Upper lobe of left lung (tissue), 6 donors: Measurements from ENCODE around the gene ZNF93. TPM values are rescaled to one million over a fixed set of nuclear protein-coding genes. Genes with fewer than 3 reads are reported as not detected.
A peak's percentile ranks its signal among the peaks of the same experiment; 100 is the strongest.
"Not testable (repeated sequence)": the region's sequence is repeated elsewhere in the genome, so short reads cannot be mapped to it uniquely, and the experiment has no call there.

Experiments used
- ATAC-seq, 2 donors: fragments of 200-7000 bp; cut with Tn5 transposase; one replicate each; pipeline ENCODE4 v1.9.1; 2022; ENCODE audit warnings: mild to moderate bottlenecking in 2 of 2, moderate library complexity in 2 of 2; ENCODE audit not compliant: low FRiP score in 2 of 2
- DNase-seq, 2 donors: peaks; one replicate each; pipeline ENCODE4 v3.0.0-alpha.2; 2019 to 2020
- H3K27ac ChIP-seq, 4 donors: fragments of 200-600 bp; sonication (generic); one replicate each; pipeline ENCODE4 v1.5.1; 2016 to 2019
- H3K27me3 ChIP-seq, 4 donors: fragments of 200-600 bp; sonication (generic); one replicate each; pipeline ENCODE4 v1.5.1; 2017 to 2019
- H3K36me3 ChIP-seq, 4 donors: fragments of 200-600 bp; sonication (generic); one replicate each; pipeline ENCODE4 v1.5.1; 2016 to 2019
- H3K4me1 ChIP-seq, 4 donors: fragments of 200-600 bp; sonication (generic); one replicate each; pipeline ENCODE4 v1.5.1; 2018 to 2019
- H3K4me3 ChIP-seq, 4 donors: fragments of 200-600 bp; sonication (generic); one replicate each; pipeline ENCODE4 v1.5.1; 2017 to 2019; ENCODE audit warnings: mild to moderate bottlenecking in 2 of 4, moderate library complexity in 1 of 4
- H3K9me3 ChIP-seq, 4 donors: fragments of 200-600 bp; sonication (generic); one replicate each; pipeline ENCODE4 v1.5.1; 2018 to 2019
- EP300 ChIP-seq, 4 donors: sonication (generic); formaldehyde crosslinking; IDR thresholded peaks; one replicate each; pipeline ENCODE4 v1.5.1; 2017; ENCODE audit warnings: antibody characterized with exemption in 4 of 4, control low read depth in 2 of 4
- POLR2A ChIP-seq, 4 donors: fragments of 450-650 bp; IDR thresholded peaks; one replicate each; pipeline ENCODE4 v1.5.1; 2016 to 2017; ENCODE audit warnings: antibody characterized with exemption in 4 of 4, mild to moderate bottlenecking in 2 of 4
- POLR2AphosphoS5 ChIP-seq, 2 donors: sonication (generic); formaldehyde crosslinking; IDR thresholded peaks; one replicate each; pipeline ENCODE4 v1.5.1; 2017; ENCODE audit warnings: antibody characterized with exemption in 2 of 2
- WGBS, 2 donors: methylation state at CpG; one replicate each; pipeline ENCODE4 v1.1.5; 2017 to 2018; 5-methylcytosine and 5-hydroxymethylcytosine counted together
- total RNA-seq, 6 donors: library from RNA; depleted of rRNA in 4 of 6; stranded (reverse); fragments of >200 nt in 4 of 6; gene quantifications; one replicate each; pipeline versions ENCODE4 v1.1.0 to v1.2.1, GENCODE V29; 2016 to 2021
- TF ChIP-seq, protein P1 (sequence below), 6 experiments: fragments of 450-650 bp in 4 of 6; fragments of 200-600 bp in 2 of 6; sonication (generic) in 2 of 6; IDR thresholded peaks; one replicate each; pipeline ENCODE4 v1.5.1; 2016 to 2019; ENCODE audit warnings: antibody characterized with exemption in 6 of 6
- donor health status: DM: no; HTN: no; CAD: no; lungs with moderate emphysema.
- donor health status: DM: no; HTN: yes; CAD: no; lungs with severe emphysema.

ZNF93 gene
- total RNA-seq, 6 donors from 2014 or later, result 2.9 to 7.3 (median 3.9) TPM

GRCh38 chr19:19964416-19964815 is 63.7 kb downstream of the ZNF93 start:
- peaks cover 0 to 27% (median 22%) of the 10 kb centered on the region in 4 donors for H3K9me3 ChIP-seq
- H3K27ac ChIP-seq, result no peak overlapping the region
- no peak overlapping the region for H3K4me3 ChIP-seq
- no peak for ATAC-seq
- TF ChIP-seq EP300 (IDR thresholded peaks at IDR 0.05), result no peak
- TF ChIP-seq, protein P1, sequence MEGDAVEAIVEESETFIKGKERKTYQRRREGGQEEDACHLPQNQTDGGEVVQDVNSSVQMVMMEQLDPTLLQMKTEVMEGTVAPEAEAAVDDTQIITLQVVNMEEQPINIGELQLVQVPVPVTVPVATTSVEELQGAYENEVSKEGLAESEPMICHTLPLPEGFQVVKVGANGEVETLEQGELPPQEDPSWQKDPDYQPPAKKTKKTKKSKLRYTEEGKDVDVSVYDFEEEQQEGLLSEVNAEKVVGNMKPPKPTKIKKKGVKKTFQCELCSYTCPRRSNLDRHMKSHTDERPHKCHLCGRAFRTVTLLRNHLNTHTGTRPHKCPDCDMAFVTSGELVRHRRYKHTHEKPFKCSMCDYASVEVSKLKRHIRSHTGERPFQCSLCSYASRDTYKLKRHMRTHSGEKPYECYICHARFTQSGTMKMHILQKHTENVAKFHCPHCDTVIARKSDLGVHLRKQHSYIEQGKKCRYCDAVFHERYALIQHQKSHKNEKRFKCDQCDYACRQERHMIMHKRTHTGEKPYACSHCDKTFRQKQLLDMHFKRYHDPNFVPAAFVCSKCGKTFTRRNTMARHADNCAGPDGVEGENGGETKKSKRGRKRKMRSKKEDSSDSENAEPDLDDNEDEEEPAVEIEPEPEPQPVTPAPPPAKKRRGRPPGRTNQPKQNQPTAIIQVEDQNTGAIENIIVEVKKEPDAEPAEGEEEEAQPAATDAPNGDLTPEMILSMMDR (IDR thresholded peaks at IDR 0.05), result no peak
- TF ChIP-seq POLR2A (IDR thresholded peaks at IDR 0.05), result no peak
- TF ChIP-seq POLR2AphosphoS5 (IDR thresholded peaks at IDR 0.05), result no peak
- WGBS, 2 donors, result 80 to 94% methylated on average over 7 of the region's 7 CpGs
- no peaks in the 10 kb centered on the region for H3K4me1 ChIP-seq
- no peak for DNase-seq
- H3K27me3 ChIP-seq, result no peaks in the 10 kb centered on the region
- no peaks in the 10 kb centered on the region for H3K36me3 ChIP-seq

DNA sequence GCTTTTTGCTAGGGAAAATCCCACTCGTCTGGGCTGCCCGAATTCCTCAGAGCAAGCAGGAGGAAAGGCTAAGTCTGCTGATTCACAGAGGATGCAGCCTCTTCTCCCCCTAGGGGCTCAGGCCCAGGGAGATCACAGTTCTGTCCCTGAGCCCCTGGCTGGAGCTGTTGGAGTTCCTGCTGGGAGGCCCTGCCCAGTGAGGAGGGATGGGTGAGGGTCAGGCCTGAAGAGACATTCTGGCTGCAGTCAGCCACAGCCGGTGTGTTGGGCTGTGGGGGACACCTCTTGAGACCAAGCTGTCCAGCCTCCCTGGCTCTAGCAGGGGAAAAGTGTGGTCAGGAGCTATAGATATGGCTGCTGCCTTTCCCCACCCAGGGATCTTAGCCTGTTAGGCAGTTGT is 65.4 kb downstream of the ZNF93 start:
- not testable (repeated sequence) for H3K4me3 ChIP-seq, H3K27me3 ChIP-seq, ATAC-seq, H3K4me1 ChIP-seq, DNase-seq, H3K36me3 ChIP-seq
- peak overlapping the region in 1 of 4 donors; percentile 35 for H3K27ac ChIP-seq
- 96 to 100% methylated on average over 2 to 3 of the region's 3 CpGs for WGBS, 2 donors
- peaks cover 0 to 27% (median 22%) of the 10 kb centered on the region in 4 donors for H3K9me3 ChIP-seq

DNA sequence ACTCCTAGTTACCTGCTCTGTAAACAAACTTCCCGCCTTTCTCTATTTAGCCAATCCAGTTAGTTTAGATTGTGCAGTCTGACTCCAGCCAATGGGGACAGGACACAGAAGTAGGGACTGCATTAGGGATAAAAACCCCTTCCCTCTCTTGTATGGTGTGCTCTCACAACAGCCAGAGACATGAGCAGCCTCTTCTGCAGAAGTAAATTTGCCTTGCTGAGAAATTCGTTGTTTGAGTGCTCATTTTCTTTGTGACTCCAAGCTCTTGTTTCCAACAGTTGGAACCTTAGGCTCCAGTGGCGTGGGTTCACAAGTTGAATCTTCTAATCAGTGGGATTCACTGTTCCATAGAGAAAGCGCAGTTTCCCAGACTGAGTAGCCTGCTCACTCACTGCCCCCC is 66.1 kb downstream of the ZNF93 start:
- TF ChIP-seq, protein P1 (IDR thresholded peaks at IDR 0.05), result no peak
- no peak for TF ChIP-seq EP300 (IDR thresholded peaks at IDR 0.05)
- no peak for TF ChIP-seq POLR2A (IDR thresholded peaks at IDR 0.05)
- TF ChIP-seq POLR2AphosphoS5 (IDR thresholded peaks at IDR 0.05), result no peak
- DNase-seq, result no peak
- H3K36me3 ChIP-seq, result no peaks in the 10 kb centered on the region
- no peak for ATAC-seq
- H3K27me3 ChIP-seq, result no peaks in the 10 kb centered on the region
- WGBS, 2 donors, result 77 to 95% methylated on average over 4 of the region's 4 CpGs
- no peaks in the 10 kb centered on the region for H3K4me1 ChIP-seq
- H3K27ac ChIP-seq, result no peak overlapping the region
- no peak overlapping the region for H3K4me3 ChIP-seq
- peaks cover 0 to 27% (median 22%) of the 10 kb centered on the region in 4 donors for H3K9me3 ChIP-seq

Other genes with a start within 250 kb of the ZNF93 start
- 100 to 1,000 TPM in 3 of 6 donors, 10 to 100 TPM in 3; 58.6 to 256 (median 97.4) TPM for gene ATP13A1, start 237.3 kb upstream of the ZNF93 start, total RNA-seq
- gene ZNF101, start 232.1 kb upstream of the ZNF93 start, total RNA-seq, result 10 to 100 TPM in 4 of 6 donors, 1 to 10 TPM in 2; 3.4 to 16.1 (median 11.1) TPM
- gene ZNF14, start 167.8 kb upstream of the ZNF93 start, total RNA-seq, result 10 to 100 TPM in 2 of 6 donors, 1 to 10 TPM in 4; 4.7 to 13.6 (median 5.1) TPM
- gene ZNF506, start 79.2 kb upstream of the ZNF93 start, total RNA-seq, result 10 to 100 TPM; 13.2 to 47.1 (median 19.1) TPM
- 10 to 100 TPM in 2 of 6 donors, 1 to 10 TPM in 4; 5.0 to 15.8 (median 7.9) TPM for gene ZNF253, start 35.1 kb upstream of the ZNF93 start, total RNA-seq
- 10 to 100 TPM in 1 of 6 donors, 1 to 10 TPM in 5; 4.1 to 10.8 (median 5.9) TPM for gene ZNF682, start 138.6 kb downstream of the ZNF93 start, total RNA-seq
- gene ZNF90, start 177.1 kb downstream of the ZNF93 start, total RNA-seq, result 10 to 100 TPM in 3 of 6 donors, 1 to 10 TPM in 3; 3.5 to 36.7 (median 10.2) TPM